K562 (cell line): ENCODE results near the gene ELK4. TPM values are rescaled to one million over a fixed set of nuclear protein-coding genes. Genes with fewer than 3 reads are reported as not detected.

Experiments used
- ATAC-seq: fragments of 200-7000 bp; cut with Tn5 transposase; 3 replicates; pipeline ENCODE4 v1.9.1; 2020; ENCODE audit warnings: moderate library complexity
- BruUV-seq: library from RNA; stranded (reverse); fragments of 400-500 nt; replicated peaks from 2 replicates; lab custom pipeline; 2021; lab: Mats Ljungman, UMichigan
- CTCF ChIA-PET: fragments of 300-600 bp; formaldehyde crosslinking; extraction: SDS; loops from one replicate; lab custom pipeline; 2021; ENCODE audit warnings: low intra/inter-chr PET ratio; lab: Yijun Ruan, JAX
- POLR2A ChIA-PET: fragments of 300-600, 350-650 bp; sonication (Branson Sonifier 250); formaldehyde crosslinking; extraction: SDS; loops from one replicate; lab custom pipeline; 2021; ENCODE audit warnings: antibody characterized with exemption, inconsistent platforms; lab: Yijun Ruan, JAX
- DNase-seq, 4 experiments: peaks; one replicate each; pipeline versions ENCODE4 v3.0.0 to v3.0.0-alpha.2; 2011 to 2018; ENCODE audit warnings: low spot score in 3 of 4, mixed read lengths in 3 of 4; ENCODE audit errors: extremely low read depth in 1 of 4
- FAIRE-seq: peaks from 2 replicates; lab custom pipeline; 2011; peaks lifted over from hg19 to GRCh38; lab: Jason Lieb, UNC
- H2AFZ ChIP-seq: 2 replicates; pipeline ENCODE4 v1.6.0; 2011; ENCODE audit warnings: low read depth, low read length, control low read depth, inconsistent platforms
- H3K27ac ChIP-seq: fragments of 200-600 bp; 3 replicates; pipeline ENCODE4 v1.8.0; 2011; ENCODE audit warnings: low read depth, mild to moderate bottlenecking, control low read depth, inconsistent platforms, low read length, moderate library complexity, mixed read lengths; ENCODE audit errors: extremely low read depth
- H3K27me3 ChIP-seq, 2 experiments: fragments of 300-600 bp in 1 of 2; 2 replicates in 1 of 2; 3 replicates in 1 of 2; pipeline versions ENCODE4 v1.6.0 to v1.8.0; 2011; ENCODE audit warnings: inconsistent platforms in 2 of 2, low read length in 2 of 2, mild to moderate bottlenecking in 1 of 2, mixed read lengths in 1 of 2, moderate library complexity in 1 of 2; ENCODE audit not compliant: control insufficient read depth in 2 of 2, insufficient read depth in 2 of 2
- H3K36me3 ChIP-seq: fragments of 300-600 bp; 3 replicates; pipeline ENCODE4 v1.8.0; 2011; ENCODE audit warnings: mild to moderate bottlenecking, low read length, inconsistent platforms; ENCODE audit not compliant: control insufficient read depth, insufficient read depth
- H3K4me1 ChIP-seq, 2 experiments: fragments of 200-600 bp in 1 of 2; replicated peaks in 1 of 2; 2 replicates in 1 of 2; 3 replicates in 1 of 2; pipeline versions ENCODE4 v1.5.1 to v1.8.0; 2011; ENCODE audit warnings: inconsistent platforms in 2 of 2, low read length in 2 of 2, mild to moderate bottlenecking in 1 of 2, mixed read lengths in 1 of 2, moderate library complexity in 1 of 2; ENCODE audit not compliant: control insufficient read depth in 2 of 2, insufficient read depth in 2 of 2
- H3K4me2 ChIP-seq: 2 replicates; pipeline ENCODE4 v1.6.1; 2011; ENCODE audit warnings: low read length, control low read depth, inconsistent platforms, mixed read lengths; ENCODE audit not compliant: insufficient read depth
- H3K4me3 ChIP-seq: fragments of 200-600 bp; sonication (generic), shearing (Covaris generic); 2 replicates; pipeline ENCODE4 v1.5.1; 2016; ENCODE audit warnings: control low read depth, inconsistent platforms
- H3K79me2 ChIP-seq: fragments of 200-600 bp; 3 replicates; pipeline ENCODE4 v1.8.0; 2011; ENCODE audit warnings: low read length, inconsistent platforms; ENCODE audit not compliant: control insufficient read depth, insufficient read depth
- H3K9ac ChIP-seq, 2 experiments: 2 replicates each; pipeline versions ENCODE4 v1.6.0 to v1.6.1; 2011; ENCODE audit warnings: low read depth in 2 of 2, low read length in 2 of 2, control low read depth in 1 of 2, inconsistent platforms in 1 of 2, mild to moderate bottlenecking in 1 of 2, mixed read lengths in 1 of 2; ENCODE audit not compliant: insufficient read depth in 1 of 2
- H3K9me1 ChIP-seq: one replicate; pipeline ENCODE4 v1.6.0; 2011; ENCODE audit warnings: inconsistent platforms, mild to moderate bottlenecking, low read length, moderate library complexity; ENCODE audit not compliant: control insufficient read depth, insufficient read depth
- H3K9me3 ChIP-seq: replicated peaks from 2 replicates; pipeline ENCODE4 v1.5.1; 2011; ENCODE audit warnings: low read depth, low read length, inconsistent platforms; ENCODE audit not compliant: control insufficient read depth, insufficient read depth
- H4K20me1 ChIP-seq: replicated peaks from 2 replicates; pipeline ENCODE4 v1.6.1; 2011; ENCODE audit warnings: low read length, inconsistent platforms, mixed read lengths; ENCODE audit not compliant: control insufficient read depth, insufficient read depth
- ASH1L ChIP-seq: fragments of 450-650 bp; IDR thresholded peaks from 2 replicates; pipeline ENCODE4 v1.6.1; 2018; ENCODE audit warnings: borderline replicate concordance, mild to moderate bottlenecking, low read depth; ENCODE audit not compliant: partially characterized antibody
- DPF2 ChIP-seq: fragments of 450-650 bp; IDR thresholded peaks from 2 replicates; pipeline ENCODE4 v1.6.1; 2016
- ETV1 ChIP-seq: fragments of 450-650 bp; conservative IDR thresholded peaks from 2 replicates; pipeline ENCODE4 v1.6.1; 2016; ENCODE audit warnings: missing genetic modification characterization, control low read depth, low read depth, missing compliant biosample characterization
- GABPB1 ChIP-seq: sonication (generic); formaldehyde crosslinking; IDR thresholded peaks from 2 replicates; pipeline ENCODE4 v1.8.0; 2022; ENCODE audit warnings: mild to moderate bottlenecking, missing genetic modification reagents
- ZNF584 ChIP-seq: fragments of 200-800 bp; sonication (Bioruptor generic); IDR thresholded peaks from 2 replicates; pipeline ENCODE4 v1.6.1; 2016; ENCODE audit warnings: low read depth, mild to moderate bottlenecking, missing genetic modification characterization, missing compliant biosample characterization
- WGBS: fragments of 100-300 bp; shearing (Covaris generic); methylation state at CpG from one replicate; pipeline ENCODE4 v1.1.6; 2016; ENCODE audit warnings: low coverage, mixed read lengths; ENCODE audit not compliant: insufficient coverage; ENCODE audit errors: missing lambda C conversion rate; 5-methylcytosine and 5-hydroxymethylcytosine counted together
- in situ Hi-C: fragments of 300-500 bp; cut with MboI; formaldehyde crosslinking; loops from 4 replicates; pipeline ENCODE4 v1.15.0; 2018; ENCODE audit warnings: inconsistent platforms, mixed read lengths
- intact Hi-C: fragments of 100-400 bp; cut with micrococcal nuclease; formaldehyde crosslinking; loops from 2 replicates; pipeline ENCODE4 v1.14.2; 2022
- polyA plus RNA-seq, 8 experiments: library from polyadenylated mRNA; depleted of rRNA in 4 of 8; stranded (reverse) in 5 of 8; unstranded in 3 of 8; fragments of >200 nt; fragmentation: Nextera tagmentation in 2 of 8; fragmentation: Illumina TruSeq in 1 of 8; extraction: Ambion mirVana in 2 of 8; extraction: Trizol in 1 of 8; gene quantifications; 2 replicates each; pipeline versions ENCODE4 v1.2.1 to v1.2.3, GENCODE V29; 2011 to 2014; ENCODE audit warnings: inconsistent platforms in 1 of 8, missing spikeins in 1 of 8
- total RNA-seq, 7 experiments: library from RNA; depleted of rRNA in 6 of 7; stranded (reverse); fragments of >200 nt in 6 of 7; fragmentation: Illumina TruSeq in 2 of 7; extraction: Trizol in 2 of 7; gene quantifications; 2 replicates each; pipeline versions ENCODE4 v1.2.1 to v1.2.3, GENCODE V29; 2011 to 2021; ENCODE audit warnings: low replicate concordance in 1 of 7
- TF ChIP-seq, protein P1 (sequence below): IDR thresholded peaks from 2 replicates; pipeline ENCODE4 v1.6.1; 2011; ENCODE audit warnings: borderline replicate concordance, low read depth, mild to moderate bottlenecking, moderate library complexity, low read length; ENCODE audit not compliant: insufficient read depth, poor library complexity, severe bottlenecking
- TF ChIP-seq, protein P2 (sequence below): sonication (generic); formaldehyde crosslinking; IDR thresholded peaks from 2 replicates; pipeline ENCODE4 v1.8.1; 2023; ENCODE audit warnings: mild to moderate bottlenecking, missing genetic modification reagents
- TF ChIP-seq, protein P3 (sequence below): fragments of 250-450 bp; sonication (Bioruptor Pico); IDR thresholded peaks from 2 replicates; pipeline ENCODE4 v1.8.0; 2021; ENCODE audit warnings: moderate library complexity, mild to moderate bottlenecking, inconsistent platforms
- TF ChIP-seq, protein P4 (sequence below): IDR thresholded peaks from 3 replicates; pipeline ENCODE4 v1.6.1; 2011; ENCODE audit warnings: borderline replicate concordance, mild to moderate bottlenecking; ENCODE audit not compliant: insufficient read length, insufficient read depth
- TF ChIP-seq, protein P5 (sequence below): sonication (generic); formaldehyde crosslinking; IDR thresholded peaks from 2 replicates; pipeline ENCODE4 v1.9.0; 2022; ENCODE audit warnings: mild to moderate bottlenecking, missing genetic modification reagents

Gene ELK4
- total and polyA plus RNA-seq, 9 of the 15 experiments (the other 6 are each of a cell fraction or from before 2014, with no cell fraction given) = 2.0 to 21.7 (median 9.2) TPM

DNA sequence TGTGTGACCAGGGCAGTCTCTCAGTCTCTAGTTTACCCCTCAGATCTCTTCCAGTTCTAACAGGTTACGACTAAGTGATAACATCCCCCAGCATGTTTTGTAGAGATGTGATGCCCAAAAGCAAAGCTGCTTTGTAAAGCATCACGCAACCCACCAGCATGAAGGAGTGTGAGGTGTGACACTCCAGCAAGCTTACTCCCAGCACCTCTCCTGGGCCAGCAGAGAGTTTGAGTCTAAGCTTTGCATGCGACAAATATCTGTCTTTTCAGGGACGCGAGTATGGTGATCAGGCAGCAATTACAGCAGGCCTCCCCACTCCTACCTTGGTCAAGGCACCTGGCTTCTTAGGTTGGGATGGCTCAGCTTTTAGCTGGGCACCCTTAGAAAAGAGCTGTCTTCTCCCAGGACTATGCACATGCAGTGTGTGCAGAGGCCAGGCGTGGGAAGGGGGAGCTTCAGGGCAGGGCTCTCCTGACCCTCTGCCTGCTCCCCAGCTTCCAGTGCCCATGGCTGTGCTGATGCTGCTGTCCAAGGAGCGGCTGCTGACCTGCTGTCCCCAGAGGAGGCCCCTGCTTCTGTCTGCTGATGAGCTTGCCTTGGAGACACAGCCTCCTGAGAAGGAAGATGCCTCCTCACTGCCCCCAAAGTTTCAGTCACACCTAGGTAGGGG lies 48.2 kb downstream of the ELK4 start:
- no peaks in the 10 kb centered on the region for H3K79me2 ChIP-seq
- H3K4me1 ChIP-seq = peaks cover 0 to 7% of the 10 kb centered on the region in 2 experiments; a peak in 1 of 5 replicates
- WGBS = 8% methylated on average over 7 of the region's 7 CpGs
- ATAC-seq (peak; percentile 12), FAIRE-seq (peak; percentile 19), DNase-seq (no peak)
- no TSS peak for BruUV-seq
- H3K9ac ChIP-seq = peak overlapping the region in 1 of 2 experiments; percentile 73; a peak in 1 of 4 replicates
- no peak overlapping the region for H3K27ac ChIP-seq
- POLR2A ChIA-PET = interaction anchor here (0.8 to 1.1 kb wide), 7 partner anchors 8 to 369 kb away, joined by 3 to 5 read pairs (median 3); no protein-coding TSS in a partner anchor
- intact Hi-C loops = no loop called here
- no peaks in the 10 kb centered on the region for H3K36me3 ChIP-seq
- in situ Hi-C loops = no loop called here
- peaks cover 30% of the 10 kb centered on the region for H4K20me1 ChIP-seq
- no peak overlapping the region for H3K4me3 ChIP-seq
- peaks cover 46 to 62% of the 10 kb centered on the region in 2 experiments for H3K27me3 ChIP-seq
- H3K4me2 ChIP-seq = no peak overlapping the region
- H3K9me3 ChIP-seq = no peaks in the 10 kb centered on the region
- no peak overlapping the region for H2AFZ ChIP-seq
- H3K9me1 ChIP-seq = no peaks in the 10 kb centered on the region
- CTCF ChIA-PET = no interaction called here
- TF ChIP-seq, protein P1, sequence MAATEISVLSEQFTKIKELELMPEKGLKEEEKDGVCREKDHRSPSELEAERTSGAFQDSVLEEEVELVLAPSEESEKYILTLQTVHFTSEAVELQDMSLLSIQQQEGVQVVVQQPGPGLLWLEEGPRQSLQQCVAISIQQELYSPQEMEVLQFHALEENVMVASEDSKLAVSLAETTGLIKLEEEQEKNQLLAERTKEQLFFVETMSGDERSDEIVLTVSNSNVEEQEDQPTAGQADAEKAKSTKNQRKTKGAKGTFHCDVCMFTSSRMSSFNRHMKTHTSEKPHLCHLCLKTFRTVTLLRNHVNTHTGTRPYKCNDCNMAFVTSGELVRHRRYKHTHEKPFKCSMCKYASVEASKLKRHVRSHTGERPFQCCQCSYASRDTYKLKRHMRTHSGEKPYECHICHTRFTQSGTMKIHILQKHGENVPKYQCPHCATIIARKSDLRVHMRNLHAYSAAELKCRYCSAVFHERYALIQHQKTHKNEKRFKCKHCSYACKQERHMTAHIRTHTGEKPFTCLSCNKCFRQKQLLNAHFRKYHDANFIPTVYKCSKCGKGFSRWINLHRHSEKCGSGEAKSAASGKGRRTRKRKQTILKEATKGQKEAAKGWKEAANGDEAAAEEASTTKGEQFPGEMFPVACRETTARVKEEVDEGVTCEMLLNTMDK = no peak
- TF ChIP-seq, protein P2, sequence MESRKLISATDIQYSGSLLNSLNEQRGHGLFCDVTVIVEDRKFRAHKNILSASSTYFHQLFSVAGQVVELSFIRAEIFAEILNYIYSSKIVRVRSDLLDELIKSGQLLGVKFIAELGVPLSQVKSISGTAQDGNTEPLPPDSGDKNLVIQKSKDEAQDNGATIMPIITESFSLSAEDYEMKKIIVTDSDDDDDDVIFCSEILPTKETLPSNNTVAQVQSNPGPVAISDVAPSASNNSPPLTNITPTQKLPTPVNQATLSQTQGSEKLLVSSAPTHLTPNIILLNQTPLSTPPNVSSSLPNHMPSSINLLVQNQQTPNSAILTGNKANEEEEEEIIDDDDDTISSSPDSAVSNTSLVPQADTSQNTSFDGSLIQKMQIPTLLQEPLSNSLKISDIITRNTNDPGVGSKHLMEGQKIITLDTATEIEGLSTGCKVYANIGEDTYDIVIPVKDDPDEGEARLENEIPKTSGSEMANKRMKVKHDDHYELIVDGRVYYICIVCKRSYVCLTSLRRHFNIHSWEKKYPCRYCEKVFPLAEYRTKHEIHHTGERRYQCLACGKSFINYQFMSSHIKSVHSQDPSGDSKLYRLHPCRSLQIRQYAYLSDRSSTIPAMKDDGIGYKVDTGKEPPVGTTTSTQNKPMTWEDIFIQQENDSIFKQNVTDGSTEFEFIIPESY (CRISPR knock-in tag) = no peak
- TF ChIP-seq ETV1 (no peak), DPF2 (no peak), ASH1L (no peak), GABPB1 (CRISPR knock-in tag) (no peak), ZNF584 (CRISPR knock-in tag) (no peak)
- TF ChIP-seq, protein P3, sequence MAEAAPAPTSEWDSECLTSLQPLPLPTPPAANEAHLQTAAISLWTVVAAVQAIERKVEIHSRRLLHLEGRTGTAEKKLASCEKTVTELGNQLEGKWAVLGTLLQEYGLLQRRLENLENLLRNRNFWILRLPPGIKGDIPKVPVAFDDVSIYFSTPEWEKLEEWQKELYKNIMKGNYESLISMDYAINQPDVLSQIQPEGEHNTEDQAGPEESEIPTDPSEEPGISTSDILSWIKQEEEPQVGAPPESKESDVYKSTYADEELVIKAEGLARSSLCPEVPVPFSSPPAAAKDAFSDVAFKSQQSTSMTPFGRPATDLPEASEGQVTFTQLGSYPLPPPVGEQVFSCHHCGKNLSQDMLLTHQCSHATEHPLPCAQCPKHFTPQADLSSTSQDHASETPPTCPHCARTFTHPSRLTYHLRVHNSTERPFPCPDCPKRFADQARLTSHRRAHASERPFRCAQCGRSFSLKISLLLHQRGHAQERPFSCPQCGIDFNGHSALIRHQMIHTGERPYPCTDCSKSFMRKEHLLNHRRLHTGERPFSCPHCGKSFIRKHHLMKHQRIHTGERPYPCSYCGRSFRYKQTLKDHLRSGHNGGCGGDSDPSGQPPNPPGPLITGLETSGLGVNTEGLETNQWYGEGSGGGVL (CRISPR knock-in tag) = no peak
- TF ChIP-seq, protein P4, sequence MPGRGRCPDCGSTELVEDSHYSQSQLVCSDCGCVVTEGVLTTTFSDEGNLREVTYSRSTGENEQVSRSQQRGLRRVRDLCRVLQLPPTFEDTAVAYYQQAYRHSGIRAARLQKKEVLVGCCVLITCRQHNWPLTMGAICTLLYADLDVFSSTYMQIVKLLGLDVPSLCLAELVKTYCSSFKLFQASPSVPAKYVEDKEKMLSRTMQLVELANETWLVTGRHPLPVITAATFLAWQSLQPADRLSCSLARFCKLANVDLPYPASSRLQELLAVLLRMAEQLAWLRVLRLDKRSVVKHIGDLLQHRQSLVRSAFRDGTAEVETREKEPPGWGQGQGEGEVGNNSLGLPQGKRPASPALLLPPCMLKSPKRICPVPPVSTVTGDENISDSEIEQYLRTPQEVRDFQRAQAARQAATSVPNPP = no peak
- TF ChIP-seq, protein P5, sequence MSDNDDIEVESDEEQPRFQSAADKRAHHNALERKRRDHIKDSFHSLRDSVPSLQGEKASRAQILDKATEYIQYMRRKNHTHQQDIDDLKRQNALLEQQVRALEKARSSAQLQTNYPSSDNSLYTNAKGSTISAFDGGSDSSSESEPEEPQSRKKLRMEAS (CRISPR knock-in tag) = no peak
